Common myeloid progenitor, CD34-positive (primary cell): ENCODE data around the gene SNRPB.

Source experiments
- CTCF ChIA-PET: fragments of 350-600 bp; sonication (Branson Sonifier 250); formaldehyde crosslinking; loops from one replicate; lab custom pipeline; 2021; ENCODE audit warnings: antibody characterized with exemption; lab: Charles Lee
- POLR2A ChIA-PET: fragments of 350-600 bp; sonication (Branson Sonifier 250); formaldehyde crosslinking; loops from one replicate; lab custom pipeline; 2021; ENCODE audit warnings: antibody characterized with exemption; lab: Charles Lee
- DNase-seq, 3 donors: peaks; one replicate each; pipeline versions ENCODE4 v3.0.0 to v3.0.0-alpha.2; 2013
- H3K27ac ChIP-seq, 2 experiments: 1 replicate in 1 of 2; 2 replicates in 1 of 2; pipeline ENCODE4 v1.7.0; 2013; ENCODE audit warnings: inconsistent platforms in 2 of 2, low read length in 2 of 2, mild to moderate bottlenecking in 2 of 2, low read depth in 1 of 2, moderate library complexity in 1 of 2; ENCODE audit not compliant: severe bottlenecking in 2 of 2, insufficient read depth in 1 of 2, poor library complexity in 1 of 2
- H3K27me3 ChIP-seq, 5 experiments: replicated peaks in 2 of 5; 1 replicate in 3 of 5; 2 replicates in 2 of 5; pipeline versions ENCODE4 v1.6.1 to v1.7.0; 2013; ENCODE audit warnings: low read length in 4 of 5, mild to moderate bottlenecking in 2 of 5, moderate library complexity in 2 of 5, inconsistent platforms in 1 of 5; ENCODE audit not compliant: insufficient read depth in 5 of 5, control insufficient read depth in 4 of 5
- H3K36me3 ChIP-seq, 4 experiments: 1 replicate in 2 of 4; 2 replicates in 2 of 4; pipeline versions ENCODE4 v1.6.1 to v1.7.0; 2013; ENCODE audit warnings: low read length in 3 of 4, control low read depth in 1 of 4, mild to moderate bottlenecking in 1 of 4; ENCODE audit not compliant: control insufficient read depth in 4 of 4, insufficient read depth in 4 of 4
- H3K4me1 ChIP-seq, 4 experiments: 1 replicate in 3 of 4; 2 replicates in 1 of 4; pipeline versions ENCODE4 v1.6.1 to v1.7.1; 2013; ENCODE audit warnings: low read length in 3 of 4, mild to moderate bottlenecking in 3 of 4, control low read depth in 1 of 4, inconsistent platforms in 1 of 4, moderate library complexity in 1 of 4; ENCODE audit not compliant: control insufficient read depth in 4 of 4, insufficient read depth in 4 of 4; ENCODE audit errors: control extremely low read depth in 1 of 4
- H3K4me3 ChIP-seq, 7 experiments: 1 replicate in 4 of 7; 2 replicates in 3 of 7; pipeline versions ENCODE4 v1.5.1 to v1.7.0; 2013; ENCODE audit warnings: mild to moderate bottlenecking in 7 of 7, low read length in 6 of 7, moderate library complexity in 6 of 7, inconsistent platforms in 2 of 7, low read depth in 2 of 7, control low read depth in 1 of 7; ENCODE audit not compliant: insufficient read depth in 4 of 7, control insufficient read depth in 1 of 7; ENCODE audit errors: extremely low read depth in 1 of 7
- H3K9me3 ChIP-seq, 5 experiments: 1 replicate in 4 of 5; 2 replicates in 1 of 5; pipeline versions ENCODE4 v1.6.1 to v1.7.1; 2013; ENCODE audit warnings: low read length in 4 of 5, mild to moderate bottlenecking in 2 of 5, inconsistent platforms in 1 of 5, low read depth in 1 of 5, moderate library complexity in 1 of 5; ENCODE audit not compliant: control insufficient read depth in 4 of 5, insufficient read depth in 2 of 5; ENCODE audit errors: control extremely low read depth in 1 of 5
- WGBS: methylation state at CpG from one replicate; pipeline ENCODE4 v1.1.5; 2013; ENCODE audit not compliant: insufficient coverage; 5-methylcytosine and 5-hydroxymethylcytosine counted together

Gene SNRPB

GRCh38 chr20:2455771-2456497 is 14.7 kb downstream of the SNRPB start:
- H3K4me1 ChIP-seq, result peaks cover 0 to 11% (median 4%) of the 10 kb centered on the region in 4 experiments
- H3K27me3 ChIP-seq, result peaks cover 0 to 2% (median 0%) of the 10 kb centered on the region in 5 experiments
- H3K9me3 ChIP-seq, result no peaks in the 10 kb centered on the region
- ChIA-PET POLR2A (interaction anchor here (0.6 kb wide), 1 partner anchor 15 kb away, joined by 6 read pairs; no protein-coding TSS in a partner anchor), CTCF (interaction anchor here (0.6 to 2.7 kb wide), 8 partner anchors 11 to 248 kb away, joined by 3 to 13 read pairs (median 4); partner anchors contain the start of gene SNRPB)
- no peak overlapping the region for H3K27ac ChIP-seq
- no peak for DNase-seq
- H3K36me3 ChIP-seq, result peaks cover 7 to 18% (median 11%) of the 10 kb centered on the region in 4 experiments
- 100% methylated on average over 1 of the region's 2 CpGs for WGBS
- H3K4me3 ChIP-seq, result no peak overlapping the region

DNA sequence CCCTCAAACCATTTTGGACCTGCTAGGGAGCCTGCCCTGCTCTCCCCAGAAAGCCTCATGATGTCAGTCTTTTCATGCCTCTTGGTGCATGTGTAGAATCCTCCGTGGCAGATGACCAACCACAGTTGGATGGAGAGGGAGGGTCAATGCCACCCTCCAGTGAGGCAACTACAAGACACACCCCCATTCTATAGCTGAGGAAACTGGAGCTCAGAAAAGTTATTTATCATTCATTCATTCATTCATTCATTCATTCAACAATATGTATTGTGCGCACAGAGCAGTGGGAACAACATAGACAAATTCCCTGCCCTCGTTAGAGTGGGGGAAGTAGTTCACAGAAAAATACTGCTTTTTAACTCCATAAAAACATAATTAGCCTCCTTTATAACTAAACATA is 16.8 kb downstream of the SNRPB start:
- whole genome bisulfite sequencing, result 79% methylated on average over 2 of the region's 3 CpGs
- DNase-seq, result no peak
- H3K4me1 ChIP-seq, result peaks cover 0 to 11% (median 4%) of the 10 kb centered on the region in 4 experiments
- peaks cover 0 to 4% (median under 1%) of the 10 kb centered on the region in 4 experiments for H3K36me3 ChIP-seq
- H3K4me3 ChIP-seq, result no peak overlapping the region
- H3K9me3 ChIP-seq, result no peaks in the 10 kb centered on the region
- CTCF ChIA-PET, result interaction anchor here (0.9 to 4.4 kb wide), 8 partner anchors 10 to 651 kb away, joined by 3 to 25 read pairs (median 6); no protein-coding TSS in a partner anchor
- peaks cover 0 to 5% (median 0%) of the 10 kb centered on the region in 5 experiments for H3K27me3 ChIP-seq
- H3K27ac ChIP-seq, result no peak overlapping the region
- POLR2A ChIA-PET, result no interaction called here

DNA sequence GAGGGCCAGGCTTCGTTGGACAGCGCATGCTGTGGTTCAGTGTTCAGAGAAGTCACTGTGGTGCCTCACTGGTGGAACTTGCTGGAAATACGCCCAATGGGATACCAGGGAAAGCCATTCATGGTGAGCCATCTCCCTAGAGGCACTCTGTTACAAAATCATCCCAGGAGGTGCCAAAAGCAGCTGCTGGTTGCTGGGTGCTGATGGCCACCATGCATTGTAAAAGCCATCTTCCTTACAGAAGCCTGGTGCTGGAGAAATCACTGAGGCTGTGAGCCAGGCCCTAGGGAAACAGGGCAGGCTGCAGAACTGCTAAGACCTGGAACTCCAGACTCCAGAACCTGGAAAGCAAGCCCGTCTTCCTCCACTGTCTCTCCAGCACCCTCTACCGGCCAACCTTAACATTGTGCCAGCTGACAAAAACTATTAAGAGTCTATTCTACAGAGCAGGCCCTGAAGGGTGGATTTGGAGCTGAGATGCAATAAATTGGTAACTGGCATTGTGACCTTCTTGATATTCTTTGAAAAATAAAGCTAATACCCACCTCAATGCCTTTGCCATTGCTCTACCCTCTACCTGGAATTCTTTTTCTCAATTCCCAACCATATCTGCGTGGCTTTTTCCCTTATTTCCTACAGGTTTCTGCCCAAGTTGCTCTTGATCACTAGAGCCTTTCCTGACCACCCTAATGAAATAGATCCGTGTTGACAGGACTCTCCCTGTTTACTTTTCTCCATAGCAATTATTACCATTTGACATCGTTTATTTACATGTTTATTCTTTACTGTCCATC is 18.5 kb downstream of the SNRPB start:
- H3K9me3 ChIP-seq, result no peaks in the 10 kb centered on the region
- WGBS, result 68% methylated on average over 5 of the region's 8 CpGs
- DNase-seq, result peak; percentile 50 to 79 (median 68)
- H3K27me3 ChIP-seq, result peaks cover 0 to 7% (median 0%) of the 10 kb centered on the region in 5 experiments
- ChIA-PET CTCF (interaction anchor here (0.8 to 4.4 kb wide), 17 partner anchors 12 to 487 kb away, joined by 3 to 25 read pairs (median 3); partner anchors contain the start of gene SNRPB), POLR2A (interaction anchor here (0.9 kb wide), 1 partner anchor 77 kb away, joined by 4 read pairs; no protein-coding TSS in a partner anchor)
- H3K4me1 ChIP-seq, result peaks cover 0 to 11% (median 4%) of the 10 kb centered on the region in 4 experiments
- H3K36me3 ChIP-seq, result no peaks in the 10 kb centered on the region
- no peak overlapping the region for H3K4me3 ChIP-seq
- H3K27ac ChIP-seq, result no peak overlapping the region

GRCh38 chr20:2451422-2451821 is 19.2 kb downstream of the SNRPB start:
- ChIA-PET POLR2A (interaction anchor here (0.9 kb wide), 1 partner anchor 78 kb away, joined by 4 read pairs; no protein-coding TSS in a partner anchor), CTCF (interaction anchor here (0.9 to 4.4 kb wide), 10 partner anchors 11 to 486 kb away, joined by 3 to 25 read pairs (median 4); partner anchors contain the start of gene SNRPB)
- Histone ChIP-seq H3K4me1 (peaks cover 0 to 11% (median 4%) of the 10 kb centered on the region in 4 experiments), H3K9me3 (peaks cover 0 to 4% (median 0%) of the 10 kb centered on the region in 5 experiments), H3K36me3 (no peaks in the 10 kb centered on the region), H3K27ac (no peak overlapping the region), H3K4me3 (no peak overlapping the region), H3K27me3 (peaks cover 0 to 7% (median 2%) of the 10 kb centered on the region in 5 experiments)
- DNase-seq, result no peak
- WGBS, result 100% methylated on average over 4 of the region's 5 CpGs

DNA sequence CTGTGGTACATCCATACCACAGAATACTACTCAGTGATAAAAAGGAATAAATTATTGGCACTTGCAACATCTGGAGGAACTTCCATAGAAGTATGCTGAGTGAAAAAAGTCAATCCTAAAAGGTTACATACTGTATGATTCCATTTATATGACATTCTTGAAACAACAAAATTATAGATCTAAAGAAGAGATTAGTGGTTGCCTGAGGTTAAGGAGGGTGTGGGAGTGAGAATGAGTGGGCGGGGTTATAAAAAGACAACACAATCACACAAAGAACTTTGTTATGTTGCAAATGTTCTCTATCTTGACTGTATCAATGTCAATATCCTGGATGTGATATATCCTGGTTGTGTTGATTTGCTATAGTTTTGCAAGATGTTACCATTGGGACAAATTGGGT is 21.2 kb downstream of the SNRPB start:
- no peak for DNase-seq
- H3K27me3 ChIP-seq, result peaks cover 0 to 7% (median 2%) of the 10 kb centered on the region in 5 experiments
- H3K9me3 ChIP-seq, result peaks cover 0 to 4% (median 3%) of the 10 kb centered on the region in 5 experiments
- no CpG with 5 or more reads among the region's 1 CpG for WGBS
- peaks cover 0 to 11% (median 4%) of the 10 kb centered on the region in 4 experiments for H3K4me1 ChIP-seq
- H3K27ac ChIP-seq, result no peak overlapping the region
- no peak overlapping the region for H3K4me3 ChIP-seq
- no peaks in the 10 kb centered on the region for H3K36me3 ChIP-seq
- CTCF ChIA-PET, result no interaction called here
- POLR2A ChIA-PET, result no interaction called here

- CTCF ChIA-PET, result interaction anchor here (1.4 to 1.9 kb wide), 2 partner anchors 10 to 12 kb away, joined by 8 to 9 read pairs; no protein-coding TSS in a partner anchor
Observed at GRCh38 chr20:2446845-2447244, 23.7 kb downstream of the SNRPB start.

More at GRCh38 chr20:2446845-2447244, 23.7 kb downstream of the SNRPB start:
- Histone ChIP-seq H3K9me3 (peaks cover 0 to 4% (median 3%) of the 10 kb centered on the region in 5 experiments), H3K4me1 (no peaks in the 10 kb centered on the region), H3K27ac (no peak overlapping the region), H3K4me3 (no peak overlapping the region), H3K27me3 (peaks cover 0 to 7% (median 2%) of the 10 kb centered on the region in 5 experiments), H3K36me3 (no peaks in the 10 kb centered on the region)
- POLR2A ChIA-PET, result no interaction called here
- WGBS, result 67% methylated on average over 4 of the region's 4 CpGs
- DNase-seq, result peak; percentile 19 to 64 (median 44)
